DOHH2 (cell line): ENCODE measurements around the gene PTPRN2.
"Not testable (repeated sequence)": the region's sequence is repeated elsewhere in the genome, so short reads cannot be mapped to it uniquely, and the experiment has no call there.

ENCODE experiments used
- H3F3A ChIP-seq: fragments of 200-600 bp; sonication (generic), shearing (Covaris generic); 2 replicates; pipeline ENCODE4 v1.6.0; 2016; ENCODE audit warnings: antibody characterized with exemption, mild to moderate bottlenecking; ENCODE audit not compliant: control insufficient read depth, insufficient read depth
- H3K27ac ChIP-seq: fragments of 200-600 bp; sonication (generic); 2 replicates; pipeline ENCODE4 v1.5.1; 2014; ENCODE audit warnings: low read depth, mild to moderate bottlenecking, low read length, moderate library complexity
- H3K27me3 ChIP-seq: fragments of 200-600 bp; sonication (generic); 2 replicates; pipeline ENCODE4 v1.6.1; 2014; ENCODE audit warnings: mild to moderate bottlenecking, low read length, mixed read lengths; ENCODE audit not compliant: control insufficient read depth
- H3K36me3 ChIP-seq: fragments of 200-600 bp; sonication (generic); 2 replicates; pipeline ENCODE4 v1.6.1; 2014; ENCODE audit warnings: mild to moderate bottlenecking, low read length, moderate library complexity, mixed read lengths; ENCODE audit not compliant: control insufficient read depth
- H3K4me1 ChIP-seq: fragments of 200-600 bp; sonication (generic); 2 replicates; pipeline ENCODE4 v1.6.1; 2014; ENCODE audit warnings: mild to moderate bottlenecking, low read length, mixed read lengths; ENCODE audit not compliant: control insufficient read depth
- H3K4me2 ChIP-seq: fragments of 200-600 bp; sonication (generic); 2 replicates; pipeline ENCODE4 v1.6.0; 2014; ENCODE audit warnings: mild to moderate bottlenecking, low read length, moderate library complexity
- H3K4me3 ChIP-seq: fragments of 200-600 bp; sonication (generic); 2 replicates; pipeline ENCODE4 v1.5.1; 2014; ENCODE audit warnings: mild to moderate bottlenecking, low read length, mixed read lengths
- H3K79me2 ChIP-seq: fragments of 200-600 bp; sonication (generic); 2 replicates; pipeline ENCODE4 v1.6.1; 2014; ENCODE audit warnings: mild to moderate bottlenecking, low read length, mixed read lengths; ENCODE audit not compliant: control insufficient read depth
- H3K9me2 ChIP-seq: fragments of 200-600 bp; sonication (generic); replicated peaks from 2 replicates; pipeline ENCODE4 v1.6.1; 2014; ENCODE audit warnings: mild to moderate bottlenecking, low read length, mixed read lengths; ENCODE audit not compliant: control insufficient read depth
- H3K9me3 ChIP-seq: fragments of 200-600 bp; sonication (generic); 2 replicates; pipeline ENCODE4 v1.6.1; 2014; ENCODE audit warnings: antibody characterized with exemption, low read length, mixed read lengths; ENCODE audit not compliant: control insufficient read depth, insufficient read depth
- H4K20me1 ChIP-seq: fragments of 200-600 bp; sonication (generic); 2 replicates; pipeline ENCODE4 v1.6.0; 2014; ENCODE audit warnings: low read depth, mild to moderate bottlenecking, antibody characterized with exemption, low read length, moderate library complexity; ENCODE audit not compliant: control insufficient read depth, insufficient read depth
- EZH2phosphoT487 ChIP-seq: fragments of 200-600 bp; sonication (generic); IDR thresholded peaks from 2 replicates; pipeline ENCODE4 v1.6.1; 2017; ENCODE audit warnings: borderline replicate concordance, mild to moderate bottlenecking, antibody characterized with exemption, low read length, moderate library complexity, mixed read lengths
- TF ChIP-seq, protein P1 (sequence below): fragments of 200-600 bp; sonication (generic); IDR thresholded peaks from one replicate; pipeline ENCODE4 v1.5.1; 2014; ENCODE audit warnings: antibody characterized with exemption, mild to moderate bottlenecking, low read depth, low read length; ENCODE audit not compliant: poor library complexity, severe bottlenecking

Gene PTPRN2

DNA sequence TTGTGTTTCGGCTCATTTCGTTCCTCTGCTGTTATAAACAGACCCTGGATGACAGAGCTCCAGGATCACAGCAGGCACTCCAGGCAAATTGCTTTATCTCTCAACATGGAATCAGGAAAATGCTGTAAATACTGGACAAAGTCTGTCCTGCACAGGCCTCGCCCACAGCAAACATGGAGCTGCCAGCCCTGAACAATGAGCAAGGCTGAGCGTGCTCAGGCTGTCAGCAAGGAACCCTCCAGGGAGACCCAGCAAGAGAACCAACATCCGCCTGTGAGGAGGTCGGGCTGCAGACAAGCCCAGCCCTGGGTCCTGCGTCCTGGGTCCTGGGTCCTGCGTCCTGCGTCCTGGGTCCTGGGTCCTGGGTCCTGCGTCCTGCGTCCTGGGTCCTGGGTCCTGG is 180.8 kb downstream of the PTPRN2 start:
- Histone ChIP-seq H4K20me1 (no peaks in the 10 kb centered on the region), H3K4me3 (no peak overlapping the region), H3K27me3 (no peaks in the 10 kb centered on the region), H3K36me3 (no peaks in the 10 kb centered on the region), H3K9me3 (peaks cover 37% of the 10 kb centered on the region), H3K9me2 (no peaks in the 10 kb centered on the region), H3K79me2 (no peaks in the 10 kb centered on the region), H3K4me1 (no peaks in the 10 kb centered on the region), H3F3A (peaks cover 3% of the 10 kb centered on the region; the same call in 1 of the 2 replicates), H3K4me2 (no peak overlapping the region), H3K27ac (no peak overlapping the region)
- TF ChIP-seq, protein P1, sequence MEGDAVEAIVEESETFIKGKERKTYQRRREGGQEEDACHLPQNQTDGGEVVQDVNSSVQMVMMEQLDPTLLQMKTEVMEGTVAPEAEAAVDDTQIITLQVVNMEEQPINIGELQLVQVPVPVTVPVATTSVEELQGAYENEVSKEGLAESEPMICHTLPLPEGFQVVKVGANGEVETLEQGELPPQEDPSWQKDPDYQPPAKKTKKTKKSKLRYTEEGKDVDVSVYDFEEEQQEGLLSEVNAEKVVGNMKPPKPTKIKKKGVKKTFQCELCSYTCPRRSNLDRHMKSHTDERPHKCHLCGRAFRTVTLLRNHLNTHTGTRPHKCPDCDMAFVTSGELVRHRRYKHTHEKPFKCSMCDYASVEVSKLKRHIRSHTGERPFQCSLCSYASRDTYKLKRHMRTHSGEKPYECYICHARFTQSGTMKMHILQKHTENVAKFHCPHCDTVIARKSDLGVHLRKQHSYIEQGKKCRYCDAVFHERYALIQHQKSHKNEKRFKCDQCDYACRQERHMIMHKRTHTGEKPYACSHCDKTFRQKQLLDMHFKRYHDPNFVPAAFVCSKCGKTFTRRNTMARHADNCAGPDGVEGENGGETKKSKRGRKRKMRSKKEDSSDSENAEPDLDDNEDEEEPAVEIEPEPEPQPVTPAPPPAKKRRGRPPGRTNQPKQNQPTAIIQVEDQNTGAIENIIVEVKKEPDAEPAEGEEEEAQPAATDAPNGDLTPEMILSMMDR = no peak
- TF ChIP-seq EZH2phosphoT487 = no peak

DNA sequence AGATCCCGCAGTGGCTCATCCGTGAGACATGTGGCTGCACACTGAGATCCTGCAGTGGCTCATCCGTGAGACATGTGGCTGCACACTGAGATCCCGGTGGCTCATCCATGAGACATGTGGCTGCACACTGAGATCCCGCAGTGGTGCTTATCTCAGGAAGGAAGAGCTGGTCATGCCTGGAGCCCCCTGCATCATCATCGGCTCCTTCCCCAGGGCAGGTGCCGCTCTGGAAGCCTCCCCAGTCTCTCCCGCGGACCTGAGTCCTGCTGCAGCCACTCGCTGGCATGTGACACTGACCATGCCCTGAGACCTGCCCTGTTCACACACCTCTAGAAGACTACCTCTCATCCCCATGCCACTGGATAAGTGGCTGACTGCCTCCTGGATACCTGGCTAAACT is 181.3 kb downstream of the PTPRN2 start:
- Histone ChIP-seq H3K27ac (no peak overlapping the region), H3K4me3 (no peak overlapping the region), H3K9me2 (no peaks in the 10 kb centered on the region), H3K27me3 (no peaks in the 10 kb centered on the region), H3K36me3 (no peaks in the 10 kb centered on the region), H4K20me1 (no peaks in the 10 kb centered on the region), H3K79me2 (no peaks in the 10 kb centered on the region), H3K4me1 (no peaks in the 10 kb centered on the region), H3F3A (peaks cover 3% of the 10 kb centered on the region; the same call in 1 of the 2 replicates), H3K9me3 (peaks cover 34% of the 10 kb centered on the region), H3K4me2 (no peak overlapping the region)
- TF ChIP-seq EZH2phosphoT487 = no peak
- TF ChIP-seq, protein P1 = no peak

DNA sequence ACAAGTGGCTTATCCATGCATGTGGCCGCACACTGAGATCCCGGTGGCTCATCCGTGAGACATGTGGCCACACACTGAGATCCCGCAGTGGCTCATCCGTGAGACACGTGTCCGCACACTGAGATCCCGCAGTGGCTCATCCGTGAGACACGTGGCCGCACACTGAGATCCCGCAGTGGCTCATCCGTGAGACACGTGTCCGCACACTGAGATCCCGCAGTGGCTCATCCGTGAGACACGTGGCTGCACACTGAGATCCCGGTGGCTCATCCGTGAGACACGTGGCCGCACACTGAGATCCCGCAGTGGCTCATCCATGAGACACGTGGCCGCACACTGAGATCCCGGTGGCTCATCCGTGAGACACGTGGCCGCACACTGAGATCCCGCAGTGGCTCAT is 181.9 kb downstream of the PTPRN2 start:
- H3K79me2 ChIP-seq, H3K27me3 ChIP-seq, H3K4me2 ChIP-seq, H3K27ac ChIP-seq, H4K20me1 ChIP-seq, H3F3A ChIP-seq, H3K9me2 ChIP-seq, H3K4me3 ChIP-seq, H3K4me1 ChIP-seq, H3K36me3 ChIP-seq: not testable (repeated sequence)
- peaks cover 28% of the 10 kb centered on the region for H3K9me3 ChIP-seq

DNA sequence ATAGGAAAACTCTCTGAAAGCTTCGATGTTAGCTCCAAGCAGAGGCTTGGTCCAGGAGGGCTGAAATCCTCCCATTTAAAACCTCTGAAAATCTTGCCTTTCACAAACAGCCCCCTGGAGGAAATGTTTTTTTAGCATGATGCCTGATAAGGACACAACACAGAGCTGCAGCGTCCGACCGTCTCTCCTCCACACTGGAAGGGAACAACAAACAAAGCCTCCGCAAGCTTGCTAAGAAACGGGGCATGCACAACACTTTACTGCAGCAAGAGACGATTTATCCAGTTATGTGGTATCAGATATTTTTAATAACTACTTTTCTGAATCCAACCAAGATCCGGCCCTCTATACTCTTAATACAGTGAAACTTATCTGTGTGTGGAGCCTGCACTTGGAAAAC is 182.3 kb downstream of the PTPRN2 start:
- H3K9me3 ChIP-seq = peaks cover 25% of the 10 kb centered on the region
- H3K79me2 ChIP-seq = no peaks in the 10 kb centered on the region
- H4K20me1 ChIP-seq = no peaks in the 10 kb centered on the region
- no peak overlapping the region for H3K4me2 ChIP-seq
- no peaks in the 10 kb centered on the region for H3K36me3 ChIP-seq
- H3K4me1 ChIP-seq = no peaks in the 10 kb centered on the region
- TF ChIP-seq, protein P1 = no peak
- TF ChIP-seq EZH2phosphoT487 = no peak
- no peak overlapping the region for H3K4me3 ChIP-seq
- no peaks in the 10 kb centered on the region for H3K9me2 ChIP-seq
- H3K27me3 ChIP-seq = no peaks in the 10 kb centered on the region
- no peak overlapping the region for H3K27ac ChIP-seq
- peaks cover 3% of the 10 kb centered on the region; the same call in 1 of the 2 replicates for H3F3A ChIP-seq
